AG20443 (cell line): ENCODE measurements around the gene RTEL1.

ENCODE experiments used
- DNase-seq: peaks from one replicate; pipeline ENCODE4 v3.0.0; 2012; ENCODE audit warnings: low spot score, mixed read lengths

Gene RTEL1, protein sequence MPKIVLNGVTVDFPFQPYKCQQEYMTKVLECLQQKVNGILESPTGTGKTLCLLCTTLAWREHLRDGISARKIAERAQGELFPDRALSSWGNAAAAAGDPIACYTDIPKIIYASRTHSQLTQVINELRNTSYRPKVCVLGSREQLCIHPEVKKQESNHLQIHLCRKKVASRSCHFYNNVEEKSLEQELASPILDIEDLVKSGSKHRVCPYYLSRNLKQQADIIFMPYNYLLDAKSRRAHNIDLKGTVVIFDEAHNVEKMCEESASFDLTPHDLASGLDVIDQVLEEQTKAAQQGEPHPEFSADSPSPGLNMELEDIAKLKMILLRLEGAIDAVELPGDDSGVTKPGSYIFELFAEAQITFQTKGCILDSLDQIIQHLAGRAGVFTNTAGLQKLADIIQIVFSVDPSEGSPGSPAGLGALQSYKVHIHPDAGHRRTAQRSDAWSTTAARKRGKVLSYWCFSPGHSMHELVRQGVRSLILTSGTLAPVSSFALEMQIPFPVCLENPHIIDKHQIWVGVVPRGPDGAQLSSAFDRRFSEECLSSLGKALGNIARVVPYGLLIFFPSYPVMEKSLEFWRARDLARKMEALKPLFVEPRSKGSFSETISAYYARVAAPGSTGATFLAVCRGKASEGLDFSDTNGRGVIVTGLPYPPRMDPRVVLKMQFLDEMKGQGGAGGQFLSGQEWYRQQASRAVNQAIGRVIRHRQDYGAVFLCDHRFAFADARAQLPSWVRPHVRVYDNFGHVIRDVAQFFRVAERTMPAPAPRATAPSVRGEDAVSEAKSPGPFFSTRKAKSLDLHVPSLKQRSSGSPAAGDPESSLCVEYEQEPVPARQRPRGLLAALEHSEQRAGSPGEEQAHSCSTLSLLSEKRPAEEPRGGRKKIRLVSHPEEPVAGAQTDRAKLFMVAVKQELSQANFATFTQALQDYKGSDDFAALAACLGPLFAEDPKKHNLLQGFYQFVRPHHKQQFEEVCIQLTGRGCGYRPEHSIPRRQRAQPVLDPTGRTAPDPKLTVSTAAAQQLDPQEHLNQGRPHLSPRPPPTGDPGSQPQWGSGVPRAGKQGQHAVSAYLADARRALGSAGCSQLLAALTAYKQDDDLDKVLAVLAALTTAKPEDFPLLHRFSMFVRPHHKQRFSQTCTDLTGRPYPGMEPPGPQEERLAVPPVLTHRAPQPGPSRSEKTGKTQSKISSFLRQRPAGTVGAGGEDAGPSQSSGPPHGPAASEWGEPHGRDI (N-terminal part only)

GRCh38 chr20:63657937-63658748 is at the start of gene RTEL1:
TSS of gene RTEL1 (plus strand) at chr20:63658312. CDS start at chr20:63659403, 1,091 bp downstream.
- peak; percentile 97 for DNase-seq

DNA sequence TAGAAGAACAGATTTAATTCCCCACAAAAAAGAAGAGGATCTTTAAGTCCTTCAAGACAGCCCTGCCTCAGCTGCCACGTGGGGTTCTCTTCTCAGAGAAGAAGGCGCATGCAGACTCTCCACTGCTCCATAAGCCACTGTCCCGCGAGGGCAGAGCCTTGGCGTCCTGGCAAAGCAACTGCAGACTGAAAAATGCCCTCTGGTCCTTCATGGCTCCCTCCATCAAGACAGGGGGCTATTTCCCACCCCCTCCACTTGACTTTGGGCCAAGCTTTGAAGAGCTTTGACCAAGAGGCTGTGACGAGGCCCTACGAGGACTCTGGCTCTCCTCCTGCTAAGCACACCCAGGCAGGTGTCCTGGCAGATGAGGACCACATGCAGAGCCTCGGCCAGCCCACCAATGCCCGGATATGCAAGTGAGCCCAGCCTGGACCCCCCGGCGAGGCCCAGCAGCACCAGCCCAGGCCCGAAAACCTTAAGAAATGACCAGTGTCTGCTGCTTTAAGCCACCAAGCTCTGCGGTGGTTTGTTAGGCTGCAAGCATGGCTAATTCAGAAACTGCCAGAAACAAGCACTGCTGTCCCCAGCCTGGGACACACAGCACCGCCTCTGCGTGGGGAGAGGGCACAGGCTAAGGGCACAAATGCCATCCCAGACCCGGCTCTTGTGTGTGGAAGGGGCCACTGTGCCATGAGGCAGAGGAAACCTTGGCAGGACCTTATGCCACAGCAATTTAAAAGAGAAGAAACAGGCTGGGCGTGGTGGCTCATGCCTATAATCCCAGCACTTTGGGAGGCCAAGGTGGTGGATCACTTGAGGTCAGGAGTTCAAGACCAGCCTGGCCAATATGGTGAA is 47.3 kb upstream of the RTEL1 start:
- no peak for DNase-seq

- no peak for DNase-seq
Observed at GRCh38 chr20:63611646-63612045, 46.5 kb upstream of the RTEL1 start.

- DNase-seq = no peak
Observed at GRCh38 chr20:63612276-63612931, 45.7 kb upstream of the RTEL1 start.

DNA sequence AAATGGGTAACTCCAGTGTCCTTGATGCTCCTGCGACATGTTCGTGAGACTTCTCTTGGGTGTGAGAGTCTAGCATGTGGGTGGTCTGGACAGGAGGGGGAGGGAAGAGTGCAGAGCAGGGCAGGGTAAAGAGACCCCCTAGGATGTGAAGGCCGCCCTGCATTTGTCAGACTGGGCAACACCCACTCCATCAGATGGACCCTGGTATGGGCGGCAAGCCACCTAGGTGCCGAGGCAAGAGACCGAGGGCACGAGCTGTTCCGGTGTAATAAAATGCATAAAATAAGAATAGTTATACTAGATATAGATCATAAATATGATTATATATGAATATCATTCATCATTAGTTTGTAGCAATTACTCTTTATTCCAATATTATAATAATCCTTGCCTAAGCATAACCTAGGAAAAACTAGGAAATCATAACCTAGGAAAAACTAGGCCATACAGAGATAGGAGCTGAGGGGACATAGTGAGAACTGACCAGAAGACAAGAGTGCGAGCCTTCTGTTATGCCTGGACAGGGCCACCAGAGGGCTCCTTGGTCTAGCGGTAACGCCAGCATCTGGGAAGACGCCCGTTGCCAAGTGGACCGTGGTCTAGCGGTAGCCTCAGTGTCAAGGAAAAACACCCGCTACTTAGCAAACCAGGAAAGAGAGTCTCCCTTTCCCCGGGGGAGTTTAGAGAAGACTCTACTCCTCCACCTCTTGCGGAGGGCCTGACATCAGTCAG is 44.1 kb upstream of the RTEL1 start:
- peak; percentile 3 for DNase-seq

DNA sequence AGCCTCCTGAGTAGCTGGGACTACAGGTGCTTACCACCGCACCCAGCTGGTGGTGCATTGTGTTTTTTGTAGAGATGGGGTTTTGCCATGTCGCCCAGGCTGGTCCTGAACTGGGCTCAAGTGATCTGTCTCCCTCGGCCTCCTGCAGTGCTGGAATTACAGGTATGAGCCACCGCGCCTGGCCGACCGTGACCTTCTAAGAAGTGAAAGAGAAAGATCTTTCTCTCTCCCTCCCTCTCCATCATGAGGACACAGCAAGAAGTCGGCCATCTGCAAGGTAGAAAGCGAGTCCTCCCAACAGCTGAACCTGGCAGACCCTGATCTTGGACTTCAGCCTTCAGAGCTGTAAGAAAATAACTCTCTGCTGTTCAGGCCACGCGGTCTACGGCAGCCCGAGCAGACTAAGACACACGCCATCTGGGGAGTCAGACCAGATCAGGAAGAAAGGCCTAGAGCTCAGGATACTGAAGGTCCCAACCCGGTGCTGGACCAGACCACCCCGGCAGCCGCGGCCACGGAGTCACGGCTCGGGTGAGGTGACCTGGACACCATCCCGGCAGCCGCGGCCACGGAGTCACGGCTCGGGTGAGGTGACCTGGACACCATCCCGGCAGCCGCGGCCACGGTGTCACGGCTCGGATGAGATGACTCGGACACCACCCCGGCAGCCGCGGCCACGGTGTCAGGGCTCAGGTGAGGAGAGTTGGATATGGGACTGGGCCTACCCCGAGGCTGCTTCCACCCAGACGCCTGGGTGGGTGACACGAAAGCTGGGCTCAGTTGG is 40.8 kb upstream of the RTEL1 start:
- DNase-seq = no peak

DNA sequence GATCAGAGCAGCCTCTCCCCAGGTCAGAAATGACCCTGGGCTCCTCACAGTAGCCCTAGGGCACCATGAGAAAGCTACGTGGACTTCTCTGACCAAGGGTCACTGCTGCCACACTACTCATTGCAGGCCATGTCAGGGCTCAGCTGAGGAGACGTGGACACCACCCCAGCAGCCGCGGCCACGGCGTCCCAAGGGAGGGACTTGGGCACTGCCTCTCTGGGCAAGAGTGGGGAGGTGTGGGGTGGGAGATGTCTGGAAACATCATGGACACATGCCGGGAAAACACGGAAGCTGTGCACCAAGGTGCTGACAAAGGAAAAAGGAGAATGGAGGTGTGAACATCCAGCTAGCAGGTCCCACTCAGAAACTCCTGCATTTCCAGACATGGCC is 40.2 kb upstream of the RTEL1 start:
- DNase-seq = no peak

- DNase-seq = peak; percentile 9
Observed at GRCh38 chr20:63618291-63618980, 39.7 kb upstream of the RTEL1 start.

GRCh38 chr20:63619086-63619485 is 39.0 kb upstream of the RTEL1 start:
- peak; percentile 2 for DNase-seq

GRCh38 chr20:63619505-63619904 is 38.6 kb upstream of the RTEL1 start:
- DNase-seq = peak; percentile 2

DNA sequence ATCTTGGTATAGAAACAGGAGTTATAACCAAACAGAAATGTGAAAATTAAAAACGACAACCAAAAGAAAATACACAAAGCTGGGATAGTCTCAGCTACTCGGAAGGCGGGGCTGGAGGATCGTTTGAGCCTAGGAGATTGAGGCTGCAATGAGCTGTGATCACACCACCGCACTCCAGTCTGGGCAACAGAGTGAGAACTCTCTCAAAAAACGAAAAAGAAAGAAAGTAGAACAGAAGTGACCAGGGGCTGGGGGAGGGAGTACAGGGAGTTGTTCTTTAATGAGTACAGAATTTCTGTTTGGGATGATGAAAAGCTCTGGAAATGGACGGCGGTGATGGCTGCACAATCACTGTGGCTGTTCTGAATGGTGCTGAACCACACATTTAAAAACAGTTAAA is 37.1 kb upstream of the RTEL1 start:
- DNase-seq = no peak

DNA sequence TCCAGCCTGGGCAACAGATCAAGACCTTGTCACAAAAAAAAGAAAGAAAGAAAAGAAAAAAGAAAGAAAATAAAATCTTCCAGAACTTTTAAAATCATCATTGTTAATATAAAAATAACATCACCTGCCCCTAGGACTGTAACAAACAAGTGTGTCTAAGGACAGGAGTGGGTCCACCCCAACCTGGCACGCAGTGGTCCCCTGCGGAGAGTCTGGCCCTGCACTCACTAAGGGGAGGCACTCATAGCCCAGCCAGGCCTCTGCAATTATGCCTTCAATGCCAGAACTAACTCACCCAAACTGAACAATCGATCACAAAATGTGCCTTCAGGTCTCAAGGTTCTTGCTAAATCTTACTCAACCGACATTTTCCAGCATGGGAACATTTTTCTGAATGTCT is 36.0 kb upstream of the RTEL1 start:
- no peak for DNase-seq

GRCh38 chr20:63622732-63623131 is 35.4 kb upstream of the RTEL1 start:
- no peak for DNase-seq

- DNase-seq = peak; percentile 14
Observed at GRCh38 chr20:63624486-63624885, 33.6 kb upstream of the RTEL1 start.

GRCh38 chr20:63625771-63626423 is 32.2 kb upstream of the RTEL1 start:
- DNase-seq = peak; percentile 34

- DNase-seq = peak; percentile 92
Observed at GRCh38 chr20:63626424-63627128, 31.5 kb upstream of the RTEL1 start, which contains the start of gene GMEB2. TSS of gene GMEB2 (minus strand) at chr20:63627101. CDS start at chr20:63619397, 7,704 bp downstream.
